Upper lobe of left lung (tissue), 6 donors: Measurements from ENCODE around the gene VSTM2L. TPM values are rescaled to one million over a fixed set of nuclear protein-coding genes. Genes with fewer than 3 reads are reported as not detected.

Experiments used
- ATAC-seq, 2 donors: fragments of 200-7000 bp; cut with Tn5 transposase; one replicate each; pipeline ENCODE4 v1.9.1; 2022; ENCODE audit warnings: mild to moderate bottlenecking in 2 of 2, moderate library complexity in 2 of 2; ENCODE audit not compliant: low FRiP score in 2 of 2
- DNase-seq, 2 donors: peaks; one replicate each; pipeline ENCODE4 v3.0.0-alpha.2; 2019 to 2020
- H3K27ac ChIP-seq, 4 donors: fragments of 200-600 bp; sonication (generic); one replicate each; pipeline ENCODE4 v1.5.1; 2016 to 2019
- H3K27me3 ChIP-seq, 4 donors: fragments of 200-600 bp; sonication (generic); one replicate each; pipeline ENCODE4 v1.5.1; 2017 to 2019
- H3K36me3 ChIP-seq, 4 donors: fragments of 200-600 bp; sonication (generic); one replicate each; pipeline ENCODE4 v1.5.1; 2016 to 2019
- H3K4me1 ChIP-seq, 4 donors: fragments of 200-600 bp; sonication (generic); one replicate each; pipeline ENCODE4 v1.5.1; 2018 to 2019
- H3K4me3 ChIP-seq, 4 donors: fragments of 200-600 bp; sonication (generic); one replicate each; pipeline ENCODE4 v1.5.1; 2017 to 2019; ENCODE audit warnings: mild to moderate bottlenecking in 2 of 4, moderate library complexity in 1 of 4
- H3K9me3 ChIP-seq, 4 donors: fragments of 200-600 bp; sonication (generic); one replicate each; pipeline ENCODE4 v1.5.1; 2018 to 2019
- CTCF ChIP-seq, 6 experiments: fragments of 450-650 bp in 4 of 6; fragments of 200-600 bp in 2 of 6; sonication (generic) in 2 of 6; IDR thresholded peaks; one replicate each; pipeline ENCODE4 v1.5.1; 2016 to 2019; ENCODE audit warnings: antibody characterized with exemption in 6 of 6
- EP300 ChIP-seq, 4 donors: sonication (generic); formaldehyde crosslinking; IDR thresholded peaks; one replicate each; pipeline ENCODE4 v1.5.1; 2017; ENCODE audit warnings: antibody characterized with exemption in 4 of 4, control low read depth in 2 of 4
- POLR2A ChIP-seq, 4 donors: fragments of 450-650 bp; IDR thresholded peaks; one replicate each; pipeline ENCODE4 v1.5.1; 2016 to 2017; ENCODE audit warnings: antibody characterized with exemption in 4 of 4, mild to moderate bottlenecking in 2 of 4
- POLR2AphosphoS5 ChIP-seq, 2 donors: sonication (generic); formaldehyde crosslinking; IDR thresholded peaks; one replicate each; pipeline ENCODE4 v1.5.1; 2017; ENCODE audit warnings: antibody characterized with exemption in 2 of 2
- WGBS, 2 donors: methylation state at CpG; one replicate each; pipeline ENCODE4 v1.1.5; 2017 to 2018; 5-methylcytosine and 5-hydroxymethylcytosine counted together
- total RNA-seq, 6 donors: library from RNA; depleted of rRNA in 4 of 6; stranded (reverse); fragments of >200 nt in 4 of 6; gene quantifications; one replicate each; pipeline versions ENCODE4 v1.1.0 to v1.2.1, GENCODE V29; 2016 to 2021
- donor health status: DM: no; HTN: no; CAD: no; lungs with moderate emphysema.
- donor health status: DM: no; HTN: yes; CAD: no; lungs with severe emphysema.

Gene VSTM2L
- total RNA-seq, 6 donors from 2014 or later, result 1.0 to 47.2 (median 24.8) TPM

GRCh38 chr20:37973059-37973910, 70.4 kb downstream of the VSTM2L start:
- no peak for TF ChIP-seq POLR2AphosphoS5 (IDR thresholded peaks at IDR 0.05)
- no peak for TF ChIP-seq CTCF (IDR thresholded peaks at IDR 0.05)
- no peak for TF ChIP-seq POLR2A (IDR thresholded peaks at IDR 0.05)
- no peak for TF ChIP-seq EP300 (IDR thresholded peaks at IDR 0.05)
- no peak overlapping the region for H3K4me3 ChIP-seq
- no peaks in the 10 kb centered on the region for H3K4me1 ChIP-seq
- H3K9me3 ChIP-seq, result peaks cover 0 to 5% (median 1%) of the 10 kb centered on the region in 4 donors
- DNase-seq (no peak), ATAC-seq (no peak)
- WGBS, 2 donors, result 91 to 95% methylated on average over 12 of the region's 12 CpGs
- H3K27me3 ChIP-seq, result no peaks in the 10 kb centered on the region
- H3K27ac ChIP-seq, result no peak overlapping the region
- H3K36me3 ChIP-seq, result no peaks in the 10 kb centered on the region

GRCh38 chr20:37976887-37977286, 74.0 kb downstream of the VSTM2L start:
- Histone ChIP-seq H3K9me3 (no peaks in the 10 kb centered on the region), H3K4me3 (no peak overlapping the region), H3K4me1 (no peaks in the 10 kb centered on the region), H3K36me3 (peaks cover 0 to 14% (median 2%) of the 10 kb centered on the region in 4 donors), H3K27ac (no peak overlapping the region), H3K27me3 (no peaks in the 10 kb centered on the region)
- WGBS, 2 donors, result 58 to 72% methylated on average over 9 to 10 of the region's 10 CpGs
- DNase-seq, result no peak
- TF ChIP-seq EP300 (IDR thresholded peaks at IDR 0.05), result no peak
- TF ChIP-seq POLR2A (IDR thresholded peaks at IDR 0.05), result no peak
- no peak for TF ChIP-seq CTCF (IDR thresholded peaks at IDR 0.05)
- TF ChIP-seq POLR2AphosphoS5 (IDR thresholded peaks at IDR 0.05), result no peak
- no peak for ATAC-seq

GRCh38 chr20:37977338-37977737, 74.4 kb downstream of the VSTM2L start:
- TF ChIP-seq CTCF (IDR thresholded peaks at IDR 0.05) (no peak), POLR2AphosphoS5 (IDR thresholded peaks at IDR 0.05) (no peak), POLR2A (IDR thresholded peaks at IDR 0.05) (no peak), EP300 (IDR thresholded peaks at IDR 0.05) (no peak)
- Histone ChIP-seq H3K9me3 (no peaks in the 10 kb centered on the region), H3K4me1 (no peaks in the 10 kb centered on the region), H3K36me3 (peaks cover 0 to 18% (median 4%) of the 10 kb centered on the region in 4 donors), H3K27ac (no peak overlapping the region), H3K4me3 (no peak overlapping the region), H3K27me3 (no peaks in the 10 kb centered on the region)
- ATAC-seq (no peak), DNase-seq (no peak)
- 39 to 58% methylated on average over 9 to 12 of the region's 12 CpGs for WGBS, 2 donors

- DNase-seq (no peak), ATAC-seq (no peak)
- no peaks in the 10 kb centered on the region for H3K4me1 ChIP-seq
- no peak overlapping the region for H3K27ac ChIP-seq
- 86% methylated on average over 6 of the region's 6 CpGs for WGBS, 2 donors
- H3K36me3 ChIP-seq, result peaks cover 0 to 21% (median 6%) of the 10 kb centered on the region in 4 donors
- no peaks in the 10 kb centered on the region for H3K9me3 ChIP-seq
- TF ChIP-seq POLR2A (IDR thresholded peaks at IDR 0.05) (no peak), POLR2AphosphoS5 (IDR thresholded peaks at IDR 0.05) (no peak), EP300 (IDR thresholded peaks at IDR 0.05) (no peak), CTCF (IDR thresholded peaks at IDR 0.05) (no peak)
- no peaks in the 10 kb centered on the region for H3K27me3 ChIP-seq
- H3K4me3 ChIP-seq, result no peak overlapping the region
Observed at GRCh38 chr20:37977786-37978185, 74.9 kb downstream of the VSTM2L start.
